H1 (cell line): ENCODE data around the gene INPP5A. TPM values are rescaled to one million over a fixed set of nuclear protein-coding genes. Genes with fewer than 3 reads are reported as not detected.

ENCODE experiments used
- CBX5 ChIP-seq: fragments of 300-800, 300-1000 bp; sonication (generic); IDR thresholded peaks from 2 replicates; pipeline ENCODE4 v1.7.1; 2016; ENCODE audit warnings: antibody characterized with exemption, low read length, low read depth
- CTBP2 ChIP-seq: IDR thresholded peaks from 2 replicates; pipeline ENCODE4 v1.7.0; 2011; ENCODE audit warnings: borderline replicate concordance, mild to moderate bottlenecking, moderate library complexity, mixed read lengths, low read length; ENCODE audit not compliant: insufficient read depth, insufficient read length
- HDAC6 ChIP-seq: IDR thresholded peaks from one replicate; pipeline ENCODE4 v1.7.1; 2012; ENCODE audit warnings: low read depth, mild to moderate bottlenecking, inconsistent platforms, low read length, moderate library complexity
- polyA plus RNA-seq, 7 experiments: library from polyadenylated mRNA; depleted of rRNA in 3 of 7; stranded (reverse) in 5 of 7; unstranded in 2 of 7; fragments of >200 nt in 5 of 7; fragments of 200-250 nt in 2 of 7; gene quantifications; 1 replicate in 5 of 7; 2 replicates in 1 of 7; 4 replicates in 1 of 7; pipeline versions ENCODE4 v1.2.1 to v1.2.3, GENCODE V29; 2011 to 2013; ENCODE audit warnings: missing spikeins in 2 of 7, mixed read lengths in 2 of 7
- total RNA-seq: library from RNA; stranded (reverse); fragmentation: NEBNext Ultra II Directional; extraction: Animal tissue kit (Norgen Biotek cat#: 25700); gene quantifications from 2 replicates; pipeline ENCODE4 v1.2.1, GENCODE V29; 2021

The INPP5A gene
- total and polyA plus RNA-seq, 2 of the 8 experiments (the other 6 are each of a cell fraction or from before 2014, with no cell fraction given), result 19.7 to 27.5 TPM

DNA sequence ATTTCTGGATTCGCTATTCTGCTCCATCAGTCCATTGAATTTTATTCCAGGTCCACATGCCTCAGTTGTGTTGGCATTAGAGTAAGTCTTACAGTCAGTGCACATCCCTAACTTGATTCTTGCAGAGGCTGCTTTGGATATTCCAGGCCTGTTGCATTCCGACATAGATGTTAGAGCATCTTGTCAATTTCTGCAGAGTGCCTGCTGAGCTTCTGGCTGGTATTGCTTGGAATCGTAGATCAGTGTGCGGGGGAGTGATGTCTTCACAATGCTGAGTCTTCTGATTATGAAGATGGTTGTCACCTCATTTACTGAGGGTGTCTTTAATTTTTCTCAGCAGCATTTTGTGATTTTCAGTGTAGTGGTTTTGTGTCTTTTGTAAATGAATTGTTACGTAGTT, 45.2 kb downstream of the INPP5A start (continued):
- TF ChIP-seq CBX5 (no peak), CTBP2 (no peak), HDAC6 (no peak)
